ENCODE measurements around the gene CARMIL3. TPM values are rescaled to one million over a fixed set of nuclear protein-coding genes. Genes with fewer than 3 reads are reported as not detected.
"Not testable (repeated sequence)": the region's sequence is repeated elsewhere in the genome, so short reads cannot be mapped to it uniquely, and the experiment has no call there.

CARMIL3 gene
- total RNA-seq, 1 experiment from 2014 or later, result 1.00 TPM

GRCh38 chr14:24011051-24011450 lies 40.8 kb upstream of the CARMIL3 start:
- intact Hi-C loops (cut with micrococcal nuclease; ENCODE audit: unreplicated experiment), result no loop called here
- H3K9me3 ChIP-seq, result no peaks in the 10 kb centered on the region
- no peak overlapping the region for H3K4me3 ChIP-seq (ENCODE audit: low read depth, low read length)
- Mint-ChIP-seq H3K4me3 (ENCODE audit: unreplicated experiment) (no peak overlapping the region), H3K27me3 (ENCODE audit: insufficient read depth, unreplicated experiment) (no peaks in the 10 kb centered on the region), H3K9me3 (ENCODE audit: unreplicated experiment) (no peaks in the 10 kb centered on the region), H3K36me3 (ENCODE audit: insufficient read depth, unreplicated experiment) (no peaks in the 10 kb centered on the region), H3K27ac (ENCODE audit: unreplicated experiment) (no peak overlapping the region), H3K4me1 (ENCODE audit: low read depth, unreplicated experiment) (no peaks in the 10 kb centered on the region)
- ChIA-PET CTCF (no interaction called here), POLR2A (no interaction called here)
- TF ChIP-seq CTCF (IDR thresholded peaks at IDR 0.05; ENCODE audit: insufficient read depth in 1 of 2, low read depth in 1 of 2, low read length in 1 of 2, severe bottlenecking in 1 of 2, unreplicated experiment in 1 of 2), result no peak
- no TSS peak for BruUV-seq (replicated peaks)
- DNase-seq, result no peak
- H3K4me1 ChIP-seq, result no peaks in the 10 kb centered on the region
- no peaks in the 10 kb centered on the region for H3K36me3 ChIP-seq (ENCODE audit: control insufficient read depth, insufficient read depth, low read length)
- no peaks in the 10 kb centered on the region for H3K27me3 ChIP-seq (replicated peaks; ENCODE audit: control insufficient read depth, insufficient read depth, low read length)

GRCh38 chr14:24012726-24013273 lies 39.0 kb upstream of the CARMIL3 start:
- H3K4me3 ChIP-seq (ENCODE audit: low read depth, low read length); H3K4me1 Mint-ChIP-seq (ENCODE audit: low read depth, unreplicated experiment); H3K36me3 Mint-ChIP-seq (ENCODE audit: insufficient read depth, unreplicated experiment); H3K4me3 Mint-ChIP-seq (ENCODE audit: unreplicated experiment); H3K27me3 ChIP-seq (replicated peaks; ENCODE audit: control insufficient read depth, insufficient read depth, low read length); H3K27me3 Mint-ChIP-seq (ENCODE audit: insufficient read depth, unreplicated experiment); POLR2A ChIA-PET; BruUV-seq (replicated peaks); H3K9me3 ChIP-seq; H3K27ac Mint-ChIP-seq (ENCODE audit: unreplicated experiment); CTCF ChIA-PET; DNase-seq; intact Hi-C loops (cut with micrococcal nuclease; ENCODE audit: unreplicated experiment); H3K36me3 ChIP-seq (ENCODE audit: control insufficient read depth, insufficient read depth, low read length); H3K4me1 ChIP-seq: not testable (repeated sequence)
- H3K9me3 Mint-ChIP-seq (ENCODE audit: unreplicated experiment), result peaks cover 10% of the 10 kb centered on the region

DNA sequence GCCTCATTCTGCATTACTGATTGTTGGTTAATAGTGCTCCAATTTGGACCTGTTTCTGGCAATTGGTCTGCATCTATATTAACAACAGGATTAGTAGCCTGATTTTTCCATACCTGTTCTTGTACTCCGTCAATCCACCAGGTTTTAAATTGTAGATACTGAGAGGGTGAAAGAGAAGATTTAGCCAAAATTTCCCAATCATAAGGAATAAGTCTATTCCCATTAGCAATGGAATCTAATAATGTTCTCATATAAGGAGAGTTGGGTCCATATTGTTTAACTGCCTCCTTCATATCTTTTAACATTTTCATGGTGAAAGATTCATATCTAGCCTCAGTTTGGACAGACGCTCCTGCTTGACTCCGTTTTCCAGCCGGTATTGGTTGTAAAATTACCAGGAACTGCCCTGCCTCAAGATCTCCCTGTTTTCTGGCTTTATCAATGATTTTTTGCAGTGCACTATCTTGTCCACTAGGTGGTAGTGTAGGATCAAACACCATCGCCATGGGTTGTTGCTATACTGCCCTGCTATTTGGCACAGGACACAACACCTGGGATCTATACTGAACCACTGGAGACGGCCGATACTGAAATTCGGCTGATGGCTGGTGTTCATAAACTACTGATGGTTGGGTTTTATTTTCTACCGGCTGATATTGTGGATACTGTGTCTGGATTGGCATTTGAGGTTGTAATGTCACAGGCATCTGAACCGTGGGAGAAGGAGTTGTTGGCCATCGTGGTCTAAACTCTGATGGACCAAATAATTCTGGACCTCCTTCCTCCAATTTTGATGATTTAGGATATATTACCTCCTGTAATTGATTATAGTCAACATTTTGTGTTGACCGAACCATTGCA lies 37.9 kb upstream of the CARMIL3 start:
- Histone ChIP-seq H3K27me3 (replicated peaks; ENCODE audit: control insufficient read depth, insufficient read depth, low read length) (no peaks in the 10 kb centered on the region), H3K4me1 (no peaks in the 10 kb centered on the region), H3K9me3 (no peaks in the 10 kb centered on the region), H3K36me3 (ENCODE audit: control insufficient read depth, insufficient read depth, low read length) (no peaks in the 10 kb centered on the region), H3K4me3 (ENCODE audit: low read depth, low read length) (no peak overlapping the region)
- Mint-ChIP-seq H3K4me1 (ENCODE audit: low read depth, unreplicated experiment) (no peaks in the 10 kb centered on the region), H3K9me3 (ENCODE audit: unreplicated experiment) (peaks cover 10% of the 10 kb centered on the region), H3K27me3 (ENCODE audit: insufficient read depth, unreplicated experiment) (peaks cover 5% of the 10 kb centered on the region), H3K27ac (ENCODE audit: unreplicated experiment) (no peak overlapping the region), H3K4me3 (ENCODE audit: unreplicated experiment) (no peak overlapping the region), H3K36me3 (ENCODE audit: insufficient read depth, unreplicated experiment) (no peaks in the 10 kb centered on the region)
- peak; percentile 52 to 77 for DNase-seq
- TF ChIP-seq CTCF (IDR thresholded peaks at IDR 0.05; ENCODE audit: insufficient read depth in 1 of 2, low read depth in 1 of 2, low read length in 1 of 2, severe bottlenecking in 1 of 2, unreplicated experiment in 1 of 2), result peak; percentile 66 to 83
- intact Hi-C loops (cut with micrococcal nuclease; ENCODE audit: unreplicated experiment), result loop anchor here (1.0 to 2.0 kb wide), 6 partner anchors 22 to 147 kb away; partner anchors contain the start of gene IRF9
- BruUV-seq (replicated peaks), result no TSS peak
- ChIA-PET CTCF (no interaction called here), POLR2A (no interaction called here)

DNA sequence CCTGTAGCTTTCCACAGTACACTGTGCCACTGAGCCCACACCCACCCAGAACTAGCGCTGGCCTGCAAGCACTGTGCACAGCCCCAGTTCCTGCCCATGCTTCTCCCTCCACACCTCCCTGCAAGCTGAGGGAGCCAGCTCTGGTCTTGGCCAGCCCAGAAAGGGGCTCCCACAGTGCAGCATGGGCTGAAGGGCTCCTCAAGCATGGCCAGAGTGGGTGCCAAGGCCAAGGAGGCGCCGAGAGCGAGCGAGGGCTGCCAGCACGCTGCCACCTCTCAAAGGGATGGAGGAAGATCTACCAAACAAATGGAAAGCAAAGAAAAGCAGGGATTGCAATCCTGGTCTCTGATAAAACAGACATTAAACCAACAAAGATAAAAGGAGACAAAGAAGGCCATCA lies 36.1 kb upstream of the CARMIL3 start:
- H3K4me1 Mint-ChIP-seq (ENCODE audit: low read depth, unreplicated experiment); H3K4me3 ChIP-seq (ENCODE audit: low read depth, low read length); H3K36me3 ChIP-seq (ENCODE audit: control insufficient read depth, insufficient read depth, low read length); CTCF ChIA-PET; H3K27me3 Mint-ChIP-seq (ENCODE audit: insufficient read depth, unreplicated experiment); H3K4me3 Mint-ChIP-seq (ENCODE audit: unreplicated experiment); H3K36me3 Mint-ChIP-seq (ENCODE audit: insufficient read depth, unreplicated experiment); H3K9me3 ChIP-seq; DNase-seq; H3K27me3 ChIP-seq (replicated peaks; ENCODE audit: control insufficient read depth, insufficient read depth, low read length); H3K4me1 ChIP-seq; H3K27ac Mint-ChIP-seq (ENCODE audit: unreplicated experiment); POLR2A ChIA-PET; BruUV-seq (replicated peaks): not testable (repeated sequence)
- intact Hi-C loops (cut with micrococcal nuclease; ENCODE audit: unreplicated experiment), result loop anchor here (2.0 kb wide), 2 partner anchors 43 to 75 kb away; no protein-coding TSS in a partner anchor
- peaks cover 10% of the 10 kb centered on the region for H3K9me3 Mint-ChIP-seq (ENCODE audit: unreplicated experiment)

GRCh38 chr14:24018978-24019377 lies 32.8 kb upstream of the CARMIL3 start:
- intact Hi-C loops (cut with micrococcal nuclease; ENCODE audit: unreplicated experiment), result not testable (repeated sequence)

More at GRCh38 chr14:24018978-24019377, 32.8 kb upstream of the CARMIL3 start:
- peaks cover 10% of the 10 kb centered on the region for H3K9me3 Mint-ChIP-seq (ENCODE audit: unreplicated experiment)
- H3K4me1 Mint-ChIP-seq (ENCODE audit: low read depth, unreplicated experiment); H3K36me3 Mint-ChIP-seq (ENCODE audit: insufficient read depth, unreplicated experiment); H3K4me1 ChIP-seq; H3K36me3 ChIP-seq (ENCODE audit: control insufficient read depth, insufficient read depth, low read length); CTCF ChIA-PET; H3K4me3 ChIP-seq (ENCODE audit: low read depth, low read length); H3K27me3 ChIP-seq (replicated peaks; ENCODE audit: control insufficient read depth, insufficient read depth, low read length); H3K27me3 Mint-ChIP-seq (ENCODE audit: insufficient read depth, unreplicated experiment); DNase-seq; POLR2A ChIA-PET; H3K27ac Mint-ChIP-seq (ENCODE audit: unreplicated experiment); H3K4me3 Mint-ChIP-seq (ENCODE audit: unreplicated experiment); H3K9me3 ChIP-seq; BruUV-seq (replicated peaks): not testable (repeated sequence)
